SK-N-SH (cell line): ENCODE data around the gene PCSK7. TPM values are rescaled to one million over a fixed set of nuclear protein-coding genes. Genes with fewer than 3 reads are reported as not detected.

Source experiments
- EP300 ChIP-seq, 2 experiments: IDR thresholded peaks; 2 replicates each; pipeline versions ENCODE4 v1.4.0 to v1.6.1; 2012; ENCODE audit warnings: borderline replicate concordance in 1 of 2, low read depth in 1 of 2, low read length in 1 of 2
- FOSL2 ChIP-seq: IDR thresholded peaks from 2 replicates; pipeline ENCODE4 v1.4.0; 2012; ENCODE audit warnings: low read depth, mild to moderate bottlenecking, moderate library complexity, borderline replicate concordance
- FOXM1 ChIP-seq: IDR thresholded peaks from 2 replicates; pipeline ENCODE4 v1.4.0; 2012; ENCODE audit warnings: low read depth, mild to moderate bottlenecking
- GABPA ChIP-seq: IDR thresholded peaks from 2 replicates; pipeline ENCODE4 v1.4.0; 2012; ENCODE audit warnings: low read depth, mild to moderate bottlenecking
- GATA2 ChIP-seq: sonication (generic); formaldehyde crosslinking; IDR thresholded peaks from 2 replicates; pipeline ENCODE4 v1.5.0; 2020; ENCODE audit warnings: mild to moderate bottlenecking, missing genetic modification reagents
- JUND ChIP-seq: IDR thresholded peaks from 2 replicates; pipeline ENCODE4 v1.4.0; 2012
- NRF1 ChIP-seq: IDR thresholded peaks from 2 replicates; pipeline ENCODE4 v1.6.1; 2012; ENCODE audit warnings: low read depth, mild to moderate bottlenecking, low read length
- REST ChIP-seq: IDR thresholded peaks from 2 replicates; pipeline ENCODE4 v1.6.1; 2012; ENCODE audit warnings: mild to moderate bottlenecking, low read depth, low read length, moderate library complexity
- TCF12 ChIP-seq: IDR thresholded peaks from 2 replicates; pipeline ENCODE4 v1.4.0; 2012
- ZBTB33 ChIP-seq: IDR thresholded peaks from 2 replicates; pipeline ENCODE4 v1.4.0; 2012; ENCODE audit warnings: low read depth, borderline replicate concordance
- polyA plus RNA-seq, 3 experiments: library from polyadenylated mRNA; depleted of rRNA; stranded (reverse); fragments of >200 nt; gene quantifications; 2 replicates each; pipeline ENCODE4 v1.2.3, GENCODE V29; 2012
- TF ChIP-seq, protein P1 (sequence below): fragments of 200-600 bp; sonication (generic); IDR thresholded peaks from 2 replicates; pipeline ENCODE4 v1.6.1; 2017; ENCODE audit warnings: antibody characterized with exemption, mild to moderate bottlenecking, moderate library complexity
- TF ChIP-seq, protein P2 (sequence below): IDR thresholded peaks from 2 replicates; pipeline ENCODE4 v1.4.0; 2012; ENCODE audit warnings: low read depth

PCSK7 gene
- polyA plus RNA-seq, 1 of the 3 experiments (the other 2 are of a cell fraction): 49.7 TPM

GRCh38 chr11:117180661-117181585 lies 51.0 kb downstream of the PCSK7 start (continued):
- TF ChIP-seq ZBTB33: no peak
- TF ChIP-seq FOXM1: no peak
- TF ChIP-seq, protein P1, sequence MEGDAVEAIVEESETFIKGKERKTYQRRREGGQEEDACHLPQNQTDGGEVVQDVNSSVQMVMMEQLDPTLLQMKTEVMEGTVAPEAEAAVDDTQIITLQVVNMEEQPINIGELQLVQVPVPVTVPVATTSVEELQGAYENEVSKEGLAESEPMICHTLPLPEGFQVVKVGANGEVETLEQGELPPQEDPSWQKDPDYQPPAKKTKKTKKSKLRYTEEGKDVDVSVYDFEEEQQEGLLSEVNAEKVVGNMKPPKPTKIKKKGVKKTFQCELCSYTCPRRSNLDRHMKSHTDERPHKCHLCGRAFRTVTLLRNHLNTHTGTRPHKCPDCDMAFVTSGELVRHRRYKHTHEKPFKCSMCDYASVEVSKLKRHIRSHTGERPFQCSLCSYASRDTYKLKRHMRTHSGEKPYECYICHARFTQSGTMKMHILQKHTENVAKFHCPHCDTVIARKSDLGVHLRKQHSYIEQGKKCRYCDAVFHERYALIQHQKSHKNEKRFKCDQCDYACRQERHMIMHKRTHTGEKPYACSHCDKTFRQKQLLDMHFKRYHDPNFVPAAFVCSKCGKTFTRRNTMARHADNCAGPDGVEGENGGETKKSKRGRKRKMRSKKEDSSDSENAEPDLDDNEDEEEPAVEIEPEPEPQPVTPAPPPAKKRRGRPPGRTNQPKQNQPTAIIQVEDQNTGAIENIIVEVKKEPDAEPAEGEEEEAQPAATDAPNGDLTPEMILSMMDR: peak; percentile 53
- no peak for TF ChIP-seq GABPA
- no peak for TF ChIP-seq EP300 (IDR thresholded peaks at IDR 0.05; ENCODE audit: borderline replicate concordance in 1 of 2, low read depth in 1 of 2, low read length in 1 of 2)
- TF ChIP-seq TCF12: no peak
- no peak for TF ChIP-seq GATA2
- TF ChIP-seq REST: no peak
- no peak for TF ChIP-seq NRF1
- no peak for TF ChIP-seq FOSL2
- TF ChIP-seq JUND: no peak
- TF ChIP-seq, protein P2, sequence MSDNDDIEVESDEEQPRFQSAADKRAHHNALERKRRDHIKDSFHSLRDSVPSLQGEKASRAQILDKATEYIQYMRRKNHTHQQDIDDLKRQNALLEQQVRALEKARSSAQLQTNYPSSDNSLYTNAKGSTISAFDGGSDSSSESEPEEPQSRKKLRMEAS: 0 out of 2 replicates have a peak, but pooled peaks have one; percentile 38
